PC-3 (cell line): ENCODE data around the gene LYPD5.

Experiments used
- CTCF ChIP-seq: fragments of 300-600 bp; sonication (generic); conservative IDR thresholded peaks from 2 replicates; pipeline ENCODE4 v1.5.1; 2017; ENCODE audit warnings: antibody characterized with exemption, low read depth, mild to moderate bottlenecking, low read length
- EZH2 ChIP-seq: fragments of 300-600 bp; sonication (generic); IDR thresholded peaks from one replicate; pipeline ENCODE4 v1.6.1; 2017; ENCODE audit warnings: antibody characterized with exemption, mild to moderate bottlenecking, low read length; ENCODE audit not compliant: unreplicated experiment

DNA sequence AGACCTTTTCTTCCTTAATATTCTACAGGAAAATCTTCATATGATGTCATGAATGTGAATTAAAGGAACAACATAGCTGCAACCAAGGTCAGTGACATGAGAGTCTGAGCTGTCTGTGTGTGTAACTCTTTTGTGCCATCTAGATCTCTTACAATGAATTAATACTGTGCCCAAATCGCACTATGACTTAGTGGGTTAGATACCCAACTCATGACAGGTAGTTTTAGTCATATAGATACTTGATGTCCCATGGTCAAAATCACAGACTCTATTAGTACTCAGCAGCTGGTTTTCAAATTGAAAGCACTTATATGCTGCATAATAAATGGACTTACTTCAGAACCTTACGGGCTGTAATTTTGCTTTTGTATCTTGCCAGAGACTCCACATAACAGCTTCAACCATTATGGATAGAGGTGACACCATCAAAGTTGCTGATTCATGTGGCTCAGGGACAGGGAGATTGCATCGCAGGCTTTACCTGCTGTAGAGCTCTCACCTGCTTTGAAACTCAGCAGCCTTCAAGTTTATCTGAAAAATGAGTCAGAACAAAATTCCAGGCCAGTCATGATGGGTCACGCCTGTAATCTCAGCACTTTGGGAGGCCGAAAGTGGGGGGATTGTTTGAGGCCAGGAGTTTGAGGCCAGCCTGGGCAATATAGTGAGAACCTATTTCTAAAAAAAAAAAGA lies 12.6 kb upstream of the LYPD5 start:
- TF ChIP-seq CTCF (no peak), EZH2 (no peak)
